ENCODE data around the gene KLRF1.

DNA sequence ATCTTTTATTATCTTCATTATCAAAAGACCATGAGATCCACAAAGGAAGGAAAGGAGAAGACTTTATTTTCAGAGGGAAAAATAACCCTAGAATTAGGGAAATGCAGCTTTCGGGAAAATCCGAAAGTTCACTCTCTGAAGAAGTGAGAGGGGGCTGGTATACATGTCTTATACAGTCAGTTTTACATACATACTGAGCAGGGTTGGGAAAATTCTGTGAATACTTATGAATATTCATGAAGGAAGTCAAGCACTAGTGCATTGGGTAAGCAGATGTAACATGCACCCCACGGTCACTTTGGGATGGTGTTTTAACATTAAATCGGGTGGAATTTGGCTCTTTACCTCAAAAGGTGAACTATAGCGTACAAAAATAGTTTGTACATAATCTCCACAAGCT, 15.7 kb upstream of the KLRF1 start:
- TF ChIP-seq POLR2A (IDR thresholded peaks at IDR 0.05), result no peak
- no peak for TF ChIP-seq CTCF (IDR thresholded peaks at IDR 0.05)
